GM10266 (cell line): ENCODE data around the gene EZH2.
A peak's percentile ranks its signal among the peaks of the same experiment; 100 is the strongest.

ENCODE experiments used
- DNase-seq: peaks from one replicate; pipeline ENCODE4 v3.0.0; 2012; ENCODE audit errors: extremely low spot score
- TF ChIP-seq, protein P1 (sequence below): IDR thresholded peaks from 2 replicates; pipeline ENCODE4 v1.5.1; 2012; ENCODE audit warnings: mild to moderate bottlenecking, low read depth; ENCODE audit not compliant: control insufficient read depth, insufficient read depth; ENCODE audit errors: missing control alignments

Gene EZH2

GRCh38 chr7:148912758-148913541 lies 28.9 kb upstream of the EZH2 start:
- TF ChIP-seq, protein P1, sequence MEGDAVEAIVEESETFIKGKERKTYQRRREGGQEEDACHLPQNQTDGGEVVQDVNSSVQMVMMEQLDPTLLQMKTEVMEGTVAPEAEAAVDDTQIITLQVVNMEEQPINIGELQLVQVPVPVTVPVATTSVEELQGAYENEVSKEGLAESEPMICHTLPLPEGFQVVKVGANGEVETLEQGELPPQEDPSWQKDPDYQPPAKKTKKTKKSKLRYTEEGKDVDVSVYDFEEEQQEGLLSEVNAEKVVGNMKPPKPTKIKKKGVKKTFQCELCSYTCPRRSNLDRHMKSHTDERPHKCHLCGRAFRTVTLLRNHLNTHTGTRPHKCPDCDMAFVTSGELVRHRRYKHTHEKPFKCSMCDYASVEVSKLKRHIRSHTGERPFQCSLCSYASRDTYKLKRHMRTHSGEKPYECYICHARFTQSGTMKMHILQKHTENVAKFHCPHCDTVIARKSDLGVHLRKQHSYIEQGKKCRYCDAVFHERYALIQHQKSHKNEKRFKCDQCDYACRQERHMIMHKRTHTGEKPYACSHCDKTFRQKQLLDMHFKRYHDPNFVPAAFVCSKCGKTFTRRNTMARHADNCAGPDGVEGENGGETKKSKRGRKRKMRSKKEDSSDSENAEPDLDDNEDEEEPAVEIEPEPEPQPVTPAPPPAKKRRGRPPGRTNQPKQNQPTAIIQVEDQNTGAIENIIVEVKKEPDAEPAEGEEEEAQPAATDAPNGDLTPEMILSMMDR, result no peak
- peak; percentile 40 for DNase-seq

- DNase-seq, result no peak
- TF ChIP-seq, protein P1, result no peak
These were observed 28.1 kb upstream of the EZH2 start for GRCh38 chr7:148912151-148912550.

DNA sequence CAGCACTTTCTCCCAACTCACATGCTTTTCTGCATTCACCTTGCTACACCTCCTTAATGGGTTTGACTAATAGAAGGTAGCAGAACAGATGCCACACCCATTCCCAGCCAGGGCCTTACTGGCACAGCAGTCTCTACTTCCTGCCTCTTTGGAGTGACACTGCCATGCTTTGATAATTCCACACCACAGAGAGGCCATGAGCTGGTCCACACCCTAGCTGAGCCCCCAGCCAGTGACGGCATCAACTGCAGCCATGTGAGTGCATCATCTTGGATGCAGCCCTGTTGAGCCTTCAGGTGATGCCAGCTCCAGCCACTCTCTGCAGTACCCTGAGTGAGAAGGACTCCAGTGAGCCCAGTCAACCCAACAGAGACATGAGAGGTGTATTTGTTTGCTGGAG lies 27.5 kb upstream of the EZH2 start:
- TF ChIP-seq, protein P1, result no peak
- DNase-seq, result no peak

DNA sequence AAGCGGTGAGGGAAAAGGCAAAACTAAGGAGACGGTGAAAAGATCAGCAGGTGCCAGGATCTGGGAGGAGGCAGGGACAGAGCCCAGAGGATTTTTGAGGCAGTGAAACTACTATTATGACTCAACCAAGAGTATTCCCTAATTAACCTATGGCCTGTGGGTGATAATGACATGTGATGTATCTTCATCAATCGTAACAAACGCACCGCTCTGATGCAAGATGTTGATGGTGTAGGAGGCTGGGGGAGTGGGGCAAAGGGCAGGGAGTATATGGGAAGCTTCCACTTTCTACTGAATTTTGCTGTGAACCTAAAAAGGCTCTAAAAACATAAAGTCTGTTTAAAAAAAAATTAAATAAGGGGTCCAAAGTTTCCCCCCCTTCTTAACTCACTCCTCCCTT lies 25.5 kb upstream of the EZH2 start:
- TF ChIP-seq, protein P1, result no peak
- no peak for DNase-seq

DNA sequence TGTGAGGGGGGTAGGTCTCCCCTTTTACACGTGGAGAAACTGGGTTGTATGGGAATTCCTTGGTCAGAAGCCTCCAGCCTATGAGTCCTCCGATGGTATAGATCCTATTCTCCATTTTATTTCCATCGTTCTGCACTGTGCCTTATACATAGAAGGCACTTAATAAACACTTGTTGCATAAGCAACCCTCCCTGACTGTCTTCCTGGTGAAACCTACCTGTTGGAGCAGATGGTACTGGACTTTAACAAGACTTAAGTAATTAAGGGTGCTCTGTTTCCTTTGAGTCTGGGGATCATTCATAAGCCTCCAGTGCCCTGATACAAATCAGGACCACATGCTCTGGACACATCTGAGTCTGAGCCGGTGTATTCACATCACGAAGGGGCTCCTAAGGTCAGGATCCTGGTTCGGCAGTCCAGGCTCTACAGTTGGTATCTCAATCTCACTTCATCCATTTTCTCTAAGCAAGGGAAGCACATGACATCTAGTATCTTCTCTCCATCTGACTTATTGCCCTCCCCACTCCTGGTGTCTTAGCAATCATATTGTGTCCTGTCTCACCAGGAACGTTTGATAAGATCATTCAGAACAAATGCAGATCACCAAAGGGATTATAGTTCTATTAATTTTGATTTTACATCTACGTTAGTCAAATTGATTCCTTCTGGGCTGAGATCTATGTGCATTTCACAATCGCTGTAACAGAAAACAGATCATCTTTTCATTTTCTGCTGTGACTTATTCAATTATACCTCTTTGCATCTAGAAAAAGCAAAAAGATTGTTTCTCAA lies 22.8 kb upstream of the EZH2 start:
- no peak for DNase-seq
- TF ChIP-seq, protein P1, result no peak

DNA sequence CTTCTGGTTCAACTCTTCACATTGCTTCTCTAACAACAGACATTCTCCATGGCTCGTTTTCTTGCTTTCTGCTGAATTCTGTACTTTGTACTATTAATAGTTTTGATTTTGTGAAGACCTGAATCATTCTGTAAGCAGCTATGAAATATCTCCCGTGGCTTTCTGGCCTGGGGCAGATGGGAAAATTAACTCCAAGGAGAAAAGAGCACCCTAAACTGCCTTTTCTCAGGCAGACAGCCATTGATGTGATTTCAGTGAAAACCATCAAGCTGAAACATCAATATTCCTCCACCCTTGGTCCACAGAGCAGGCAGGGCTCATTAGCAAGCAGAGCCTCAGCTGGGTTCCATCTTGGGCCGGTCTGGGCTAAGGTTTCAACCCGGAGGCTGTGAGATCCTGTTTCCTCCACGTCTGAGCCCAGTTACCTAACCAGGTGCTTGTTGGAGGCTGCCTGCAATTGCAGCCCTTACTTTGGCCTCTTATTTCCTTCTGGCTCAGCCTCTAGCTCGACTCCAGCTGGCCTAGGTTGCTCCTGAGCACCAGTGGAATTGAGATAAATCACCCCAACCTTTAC lies 21.1 kb upstream of the EZH2 start:
- DNase-seq, result no peak
- TF ChIP-seq, protein P1, result no peak
